Measurements from ENCODE around the gene MMP20.
A peak's percentile ranks its signal among the peaks of the same experiment; 100 is the strongest.

MMP20 gene

GRCh38 chr11:102603576-102603975, 21.6 kb downstream of the MMP20 start:
- H3K27me3 ChIP-seq (ENCODE audit: control insufficient read depth in 3 of 3, insufficient read depth in 3 of 3, low read depth in 1 of 3, low read length in 3 of 3) = no peaks in the 10 kb centered on the region
- H3K79me1 ChIP-seq (ENCODE audit: low read depth, low read length) = no peaks in the 10 kb centered on the region
- no peak for DNase-seq (ENCODE audit: low spot score)
- H2AFZ ChIP-seq (ENCODE audit: low read length) = no peak overlapping the region
- H3K23ac ChIP-seq (ENCODE audit: low read depth, low read length, poor library complexity) = no peak overlapping the region
- H3K4me3 ChIP-seq (ENCODE audit: low read length in 2 of 2) = no peak overlapping the region
- H3K14ac ChIP-seq (ENCODE audit: low read length) = no peak overlapping the region
- no peaks in the 10 kb centered on the region for H3K9me3 ChIP-seq (replicated peaks in 1 of 2; ENCODE audit: control insufficient read depth in 2 of 2, insufficient read depth in 1 of 2, low read depth in 1 of 2, low read length in 2 of 2)
- no peak overlapping the region for H3K9ac ChIP-seq (ENCODE audit: low read depth, low read length, poor library complexity)
- H2BK12ac ChIP-seq (ENCODE audit: low read length) = no peak overlapping the region
- H2AK5ac ChIP-seq (ENCODE audit: low read depth, low read length) = no peak overlapping the region
- no peak overlapping the region for H3K18ac ChIP-seq (ENCODE audit: low read length)
- H3K4me1 ChIP-seq (ENCODE audit: control insufficient read depth in 2 of 2, insufficient read depth in 1 of 2, low read depth in 1 of 2, low read length in 2 of 2) = peaks cover 0 to 4% of the 10 kb centered on the region in 2 donors
- H2BK120ac ChIP-seq (ENCODE audit: low read depth, low read length) = no peak overlapping the region
- H4K91ac ChIP-seq (ENCODE audit: low read depth, low read length, poor library complexity) = no peak overlapping the region
- H3K4me2 ChIP-seq (ENCODE audit: insufficient read depth, low read length, poor library complexity, severe bottlenecking) = no peak overlapping the region
- no peaks in the 10 kb centered on the region for H3K36me3 ChIP-seq (replicated peaks in 1 of 2; ENCODE audit: control insufficient read depth in 2 of 2, insufficient read depth in 2 of 2, low read length in 2 of 2)
- no peak overlapping the region for H3K4ac ChIP-seq (ENCODE audit: low read length)
- H2BK15ac ChIP-seq (ENCODE audit: low read length) = no peak overlapping the region
- WGBS, 2 donors (ENCODE audit: extremely low coverage in 2 of 2, insufficient read length in 2 of 2, insufficient replicate concordance in 1 of 2) = no CpG with 5 or more reads among the region's 5 CpGs
- H4K8ac ChIP-seq (ENCODE audit: low read depth, low read length) = no peak overlapping the region
- H3K27ac ChIP-seq (replicated peaks; ENCODE audit: low read length) = peak overlapping the region; percentile 27
- H2BK5ac ChIP-seq (ENCODE audit: low read length) = no peak overlapping the region

DNA sequence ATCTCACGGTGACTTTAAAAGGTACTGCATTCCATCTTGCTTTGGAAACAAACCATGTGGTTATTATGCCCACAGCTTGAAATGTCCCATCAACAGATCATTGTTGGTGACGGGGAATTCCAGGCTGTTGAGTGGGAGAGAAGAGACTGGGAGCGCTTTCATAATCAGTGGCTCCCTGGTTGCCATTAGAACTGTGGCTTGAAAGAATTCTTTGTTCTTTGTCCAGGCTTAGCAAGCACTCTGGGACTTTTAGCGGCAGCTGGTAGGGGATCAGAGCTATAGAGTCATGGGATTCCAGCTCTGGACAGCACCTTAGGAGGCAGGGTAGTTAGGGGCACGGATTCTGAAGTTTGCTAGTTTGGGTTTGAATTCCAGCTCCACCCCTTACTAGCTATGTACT, 22.0 kb downstream of the MMP20 start:
- Histone ChIP-seq H2BK5ac (ENCODE audit: low read length) (no peak overlapping the region), H3K4me3 (ENCODE audit: low read length in 2 of 2) (no peak overlapping the region), H3K23ac (ENCODE audit: low read depth, low read length, poor library complexity) (no peak overlapping the region), H3K4ac (ENCODE audit: low read length) (no peak overlapping the region), H3K14ac (ENCODE audit: low read length) (no peak overlapping the region), H3K79me1 (ENCODE audit: low read depth, low read length) (no peaks in the 10 kb centered on the region), H3K4me2 (ENCODE audit: insufficient read depth, low read length, poor library complexity, severe bottlenecking) (no peak overlapping the region), H2BK15ac (ENCODE audit: low read length) (no peak overlapping the region), H4K8ac (ENCODE audit: low read depth, low read length) (no peak overlapping the region), H3K9ac (ENCODE audit: low read depth, low read length, poor library complexity) (no peak overlapping the region), H2BK12ac (ENCODE audit: low read length) (no peak overlapping the region), H3K18ac (ENCODE audit: low read length) (no peak overlapping the region), H2AFZ (ENCODE audit: low read length) (peak overlapping the region; percentile 16), H2AK5ac (ENCODE audit: low read depth, low read length) (no peak overlapping the region), H3K4me1 (ENCODE audit: control insufficient read depth in 2 of 2, insufficient read depth in 1 of 2, low read depth in 1 of 2, low read length in 2 of 2) (peaks cover 0 to 4% of the 10 kb centered on the region in 2 donors), H3K36me3 (replicated peaks in 1 of 2; ENCODE audit: control insufficient read depth in 2 of 2, insufficient read depth in 2 of 2, low read length in 2 of 2) (no peaks in the 10 kb centered on the region), H3K27me3 (ENCODE audit: control insufficient read depth in 3 of 3, insufficient read depth in 3 of 3, low read depth in 1 of 3, low read length in 3 of 3) (no peaks in the 10 kb centered on the region), H3K9me3 (replicated peaks in 1 of 2; ENCODE audit: control insufficient read depth in 2 of 2, insufficient read depth in 1 of 2, low read depth in 1 of 2, low read length in 2 of 2) (no peaks in the 10 kb centered on the region), H3K27ac (replicated peaks; ENCODE audit: low read length) (peak overlapping the region; percentile 27), H4K91ac (ENCODE audit: low read depth, low read length, poor library complexity) (no peak overlapping the region), H2BK120ac (ENCODE audit: low read depth, low read length) (no peak overlapping the region)
- WGBS, 2 donors (ENCODE audit: extremely low coverage in 2 of 2, insufficient read length in 2 of 2, insufficient replicate concordance in 1 of 2) = no CpG with 5 or more reads among the region's 5 CpGs
- no peak for DNase-seq (ENCODE audit: low spot score)

GRCh38 chr11:102600666-102601065, 24.5 kb downstream of the MMP20 start:
- H2BK120ac ChIP-seq (ENCODE audit: low read depth, low read length) = no peak overlapping the region
- H3K36me3 ChIP-seq (replicated peaks in 1 of 2; ENCODE audit: control insufficient read depth in 2 of 2, insufficient read depth in 2 of 2, low read length in 2 of 2) = no peaks in the 10 kb centered on the region
- no peak overlapping the region for H3K14ac ChIP-seq (ENCODE audit: low read length)
- no peak overlapping the region for H3K4me3 ChIP-seq (ENCODE audit: low read length in 2 of 2)
- H3K27ac ChIP-seq (replicated peaks; ENCODE audit: low read length) = no peak overlapping the region
- H2AFZ ChIP-seq (ENCODE audit: low read length) = no peak overlapping the region
- no peak overlapping the region for H4K8ac ChIP-seq (ENCODE audit: low read depth, low read length)
- H4K91ac ChIP-seq (ENCODE audit: low read depth, low read length, poor library complexity) = no peak overlapping the region
- H3K9ac ChIP-seq (ENCODE audit: low read depth, low read length, poor library complexity) = no peak overlapping the region
- H3K79me1 ChIP-seq (ENCODE audit: low read depth, low read length) = no peaks in the 10 kb centered on the region
- no peak overlapping the region for H3K23ac ChIP-seq (ENCODE audit: low read depth, low read length, poor library complexity)
- H3K9me3 ChIP-seq (replicated peaks in 1 of 2; ENCODE audit: control insufficient read depth in 2 of 2, insufficient read depth in 1 of 2, low read depth in 1 of 2, low read length in 2 of 2) = no peaks in the 10 kb centered on the region
- H2BK5ac ChIP-seq (ENCODE audit: low read length) = no peak overlapping the region
- no peak for DNase-seq (ENCODE audit: low spot score)
- H2BK15ac ChIP-seq (ENCODE audit: low read length) = no peak overlapping the region
- H2BK12ac ChIP-seq (ENCODE audit: low read length) = no peak overlapping the region
- H2AK5ac ChIP-seq (ENCODE audit: low read depth, low read length) = no peak overlapping the region
- no peak overlapping the region for H3K18ac ChIP-seq (ENCODE audit: low read length)
- peaks cover 0 to 4% of the 10 kb centered on the region in 2 donors for H3K4me1 ChIP-seq (ENCODE audit: control insufficient read depth in 2 of 2, insufficient read depth in 1 of 2, low read depth in 1 of 2, low read length in 2 of 2)
- no peaks in the 10 kb centered on the region for H3K27me3 ChIP-seq (ENCODE audit: control insufficient read depth in 3 of 3, insufficient read depth in 3 of 3, low read depth in 1 of 3, low read length in 3 of 3)
- H3K4ac ChIP-seq (ENCODE audit: low read length) = no peak overlapping the region
- no peak overlapping the region for H3K4me2 ChIP-seq (ENCODE audit: insufficient read depth, low read length, poor library complexity, severe bottlenecking)
- no CpG with 5 or more reads among the region's 3 CpGs for WGBS, 2 donors (ENCODE audit: extremely low coverage in 2 of 2, insufficient read length in 2 of 2, insufficient replicate concordance in 1 of 2)

- Histone ChIP-seq H3K27ac (replicated peaks; ENCODE audit: low read length) (no peak overlapping the region), H3K9me3 (replicated peaks in 1 of 2; ENCODE audit: control insufficient read depth in 2 of 2, insufficient read depth in 1 of 2, low read depth in 1 of 2, low read length in 2 of 2) (no peaks in the 10 kb centered on the region), H3K27me3 (ENCODE audit: control insufficient read depth in 3 of 3, insufficient read depth in 3 of 3, low read depth in 1 of 3, low read length in 3 of 3) (no peaks in the 10 kb centered on the region), H4K91ac (ENCODE audit: low read depth, low read length, poor library complexity) (no peak overlapping the region), H3K18ac (ENCODE audit: low read length) (no peak overlapping the region), H2BK120ac (ENCODE audit: low read depth, low read length) (no peak overlapping the region), H2BK12ac (ENCODE audit: low read length) (no peak overlapping the region), H2BK5ac (ENCODE audit: low read length) (no peak overlapping the region), H3K4me3 (ENCODE audit: low read length in 2 of 2) (no peak overlapping the region), H3K4me2 (ENCODE audit: insufficient read depth, low read length, poor library complexity, severe bottlenecking) (no peak overlapping the region), H3K4ac (ENCODE audit: low read length) (no peak overlapping the region), H3K4me1 (ENCODE audit: control insufficient read depth in 2 of 2, insufficient read depth in 1 of 2, low read depth in 1 of 2, low read length in 2 of 2) (peaks cover 0 to 4% of the 10 kb centered on the region in 2 donors), H3K79me1 (ENCODE audit: low read depth, low read length) (no peaks in the 10 kb centered on the region), H3K14ac (ENCODE audit: low read length) (no peak overlapping the region), H3K9ac (ENCODE audit: low read depth, low read length, poor library complexity) (no peak overlapping the region), H2BK15ac (ENCODE audit: low read length) (no peak overlapping the region), H2AK5ac (ENCODE audit: low read depth, low read length) (no peak overlapping the region), H4K8ac (ENCODE audit: low read depth, low read length) (no peak overlapping the region), H3K36me3 (replicated peaks in 1 of 2; ENCODE audit: control insufficient read depth in 2 of 2, insufficient read depth in 2 of 2, low read length in 2 of 2) (no peaks in the 10 kb centered on the region), H2AFZ (ENCODE audit: low read length) (no peak overlapping the region), H3K23ac (ENCODE audit: low read depth, low read length, poor library complexity) (no peak overlapping the region)
- WGBS, 2 donors (ENCODE audit: extremely low coverage in 2 of 2, insufficient read length in 2 of 2, insufficient replicate concordance in 1 of 2) = no CpG with 5 or more reads among the region's 3 CpGs
- DNase-seq (ENCODE audit: low spot score) = no peak
Measured at GRCh38 chr11:102599642-102600261, 25.4 kb downstream of the MMP20 start.
